ENCODE results near the gene VSIG4.

The VSIG4 gene

DNA sequence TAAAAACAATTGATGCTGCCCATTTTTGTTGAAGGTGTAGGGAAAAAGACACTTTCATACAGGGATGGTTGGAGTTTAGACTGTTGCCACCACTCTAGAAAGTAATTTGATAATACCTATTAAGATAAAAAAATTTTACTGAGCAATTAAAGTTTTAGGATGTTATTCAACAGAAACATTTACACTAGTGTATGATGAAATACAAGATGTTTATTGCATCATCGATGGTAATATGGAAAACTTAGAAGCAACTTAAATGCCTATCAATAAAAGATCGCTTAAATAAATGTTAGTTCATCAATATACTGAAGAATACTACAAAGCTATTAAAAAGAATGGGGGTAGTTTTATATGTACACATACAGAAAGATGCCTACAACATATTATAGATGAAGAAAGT lies 9.2 kb upstream of the VSIG4 start:
- Histone ChIP-seq H3K4me1 (ENCODE audit: control insufficient read depth, insufficient read depth, low read length, poor library complexity, severe bottlenecking) (peaks cover 6% of the 10 kb centered on the region), H3K27ac (ENCODE audit: insufficient read depth, low read length, poor library complexity, severe bottlenecking) (no peak overlapping the region), H3K4me3 (ENCODE audit: insufficient read depth, low read depth, low read length, poor library complexity, severe bottlenecking) (no peak overlapping the region), H3K9me3 (ENCODE audit: control insufficient read depth, low read length) (no peaks in the 10 kb centered on the region), H3K36me3 (ENCODE audit: control insufficient read depth, insufficient read depth, low read length) (no peaks in the 10 kb centered on the region), H3K27me3 (replicated peaks; ENCODE audit: control insufficient read depth, insufficient read depth, low read length, poor library complexity, severe bottlenecking) (no peaks in the 10 kb centered on the region)
- DNase-seq: no peak

GRCh38 chrX:66046612-66047235 lies 6.8 kb upstream of the VSIG4 start:
- Histone ChIP-seq H3K36me3 (ENCODE audit: control insufficient read depth, insufficient read depth, low read length) (no peaks in the 10 kb centered on the region), H3K27me3 (replicated peaks; ENCODE audit: control insufficient read depth, insufficient read depth, low read length, poor library complexity, severe bottlenecking) (no peaks in the 10 kb centered on the region), H3K27ac (ENCODE audit: insufficient read depth, low read length, poor library complexity, severe bottlenecking) (no peak overlapping the region), H3K4me1 (ENCODE audit: control insufficient read depth, insufficient read depth, low read length, poor library complexity, severe bottlenecking) (peaks cover 6% of the 10 kb centered on the region), H3K9me3 (ENCODE audit: control insufficient read depth, low read length) (no peaks in the 10 kb centered on the region), H3K4me3 (ENCODE audit: insufficient read depth, low read depth, low read length, poor library complexity, severe bottlenecking) (no peak overlapping the region)
- no peak for DNase-seq

DNA sequence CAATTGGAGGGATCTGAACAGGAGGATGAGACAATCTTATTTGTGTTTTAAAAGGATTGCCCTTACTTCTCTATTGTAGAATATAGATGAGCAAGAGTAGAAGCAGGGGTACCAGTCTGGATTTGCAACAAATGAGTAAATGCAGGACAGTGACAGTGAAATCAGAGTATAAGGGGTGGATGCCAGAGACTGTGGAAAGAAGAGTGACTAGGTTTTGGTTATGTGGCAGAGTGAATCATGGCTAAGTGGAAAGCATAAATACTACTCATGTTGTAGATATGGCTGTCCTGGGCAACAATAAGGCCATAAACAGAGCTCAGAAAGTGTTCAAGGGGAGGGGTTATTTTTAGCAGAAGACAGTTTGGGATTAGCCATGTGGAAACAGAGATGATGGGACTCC lies 6.0 kb upstream of the VSIG4 start:
- peaks cover 6% of the 10 kb centered on the region for H3K4me1 ChIP-seq (ENCODE audit: control insufficient read depth, insufficient read depth, low read length, poor library complexity, severe bottlenecking)
- no peak overlapping the region for H3K27ac ChIP-seq (ENCODE audit: insufficient read depth, low read length, poor library complexity, severe bottlenecking)
- no peaks in the 10 kb centered on the region for H3K36me3 ChIP-seq (ENCODE audit: control insufficient read depth, insufficient read depth, low read length)
- H3K9me3 ChIP-seq (ENCODE audit: control insufficient read depth, low read length): no peaks in the 10 kb centered on the region
- H3K4me3 ChIP-seq (ENCODE audit: insufficient read depth, low read depth, low read length, poor library complexity, severe bottlenecking): no peak overlapping the region
- H3K27me3 ChIP-seq (replicated peaks; ENCODE audit: control insufficient read depth, insufficient read depth, low read length, poor library complexity, severe bottlenecking): no peaks in the 10 kb centered on the region
- DNase-seq: no peak

GRCh38 chrX:66043584-66043983 lies 3.7 kb upstream of the VSIG4 start:
- H3K9me3 ChIP-seq (ENCODE audit: control insufficient read depth, low read length): no peaks in the 10 kb centered on the region
- H3K27me3 ChIP-seq (replicated peaks; ENCODE audit: control insufficient read depth, insufficient read depth, low read length, poor library complexity, severe bottlenecking): no peaks in the 10 kb centered on the region
- DNase-seq: no peak
- H3K4me3 ChIP-seq (ENCODE audit: insufficient read depth, low read depth, low read length, poor library complexity, severe bottlenecking): no peak overlapping the region
- peaks cover 6% of the 10 kb centered on the region for H3K4me1 ChIP-seq (ENCODE audit: control insufficient read depth, insufficient read depth, low read length, poor library complexity, severe bottlenecking)
- no peaks in the 10 kb centered on the region for H3K36me3 ChIP-seq (ENCODE audit: control insufficient read depth, insufficient read depth, low read length)
- H3K27ac ChIP-seq (ENCODE audit: insufficient read depth, low read length, poor library complexity, severe bottlenecking): no peak overlapping the region

GRCh38 chrX:66042307-66043077 lies 2.6 kb upstream of the VSIG4 start:
- Histone ChIP-seq H3K27ac (ENCODE audit: insufficient read depth, low read length, poor library complexity, severe bottlenecking) (no peak overlapping the region), H3K4me1 (ENCODE audit: control insufficient read depth, insufficient read depth, low read length, poor library complexity, severe bottlenecking) (peaks cover 6% of the 10 kb centered on the region), H3K36me3 (ENCODE audit: control insufficient read depth, insufficient read depth, low read length) (no peaks in the 10 kb centered on the region), H3K9me3 (ENCODE audit: control insufficient read depth, low read length) (no peaks in the 10 kb centered on the region), H3K27me3 (replicated peaks; ENCODE audit: control insufficient read depth, insufficient read depth, low read length, poor library complexity, severe bottlenecking) (no peaks in the 10 kb centered on the region), H3K4me3 (ENCODE audit: insufficient read depth, low read depth, low read length, poor library complexity, severe bottlenecking) (no peak overlapping the region)
- no peak for DNase-seq

- no peaks in the 10 kb centered on the region for H3K27me3 ChIP-seq (replicated peaks; ENCODE audit: control insufficient read depth, insufficient read depth, low read length, poor library complexity, severe bottlenecking)
- no peaks in the 10 kb centered on the region for H3K9me3 ChIP-seq (ENCODE audit: control insufficient read depth, low read length)
- no peak for DNase-seq
- H3K27ac ChIP-seq (ENCODE audit: insufficient read depth, low read length, poor library complexity, severe bottlenecking): no peak overlapping the region
- no peaks in the 10 kb centered on the region for H3K4me1 ChIP-seq (ENCODE audit: control insufficient read depth, insufficient read depth, low read length, poor library complexity, severe bottlenecking)
- no peak overlapping the region for H3K4me3 ChIP-seq (ENCODE audit: insufficient read depth, low read depth, low read length, poor library complexity, severe bottlenecking)
- no peaks in the 10 kb centered on the region for H3K36me3 ChIP-seq (ENCODE audit: control insufficient read depth, insufficient read depth, low read length)
Observed at GRCh38 chrX:66038115-66038514, 1.8 kb downstream of the VSIG4 start.

DNA sequence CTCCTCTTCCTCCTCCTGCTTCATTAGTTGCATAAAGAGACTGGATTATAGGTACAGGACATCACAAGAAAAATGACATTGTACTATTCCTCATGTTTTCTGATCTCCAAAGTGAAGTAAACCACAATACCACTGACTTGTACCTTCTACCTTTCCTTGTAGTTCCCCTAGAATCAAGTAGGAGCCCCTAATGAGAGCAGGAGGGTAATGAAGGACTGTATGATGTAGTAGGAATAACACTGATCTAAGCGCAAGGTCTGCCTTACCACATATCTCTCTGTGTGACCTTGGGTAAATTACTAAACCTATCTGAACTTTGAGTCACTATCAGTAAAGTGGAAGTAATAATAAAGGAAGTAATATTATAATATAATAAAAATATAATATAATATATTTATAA lies 3.6 kb downstream of the VSIG4 start:
- H3K36me3 ChIP-seq (ENCODE audit: control insufficient read depth, insufficient read depth, low read length): no peaks in the 10 kb centered on the region
- no peaks in the 10 kb centered on the region for H3K9me3 ChIP-seq (ENCODE audit: control insufficient read depth, low read length)
- H3K27ac ChIP-seq (ENCODE audit: insufficient read depth, low read length, poor library complexity, severe bottlenecking): no peak overlapping the region
- H3K4me1 ChIP-seq (ENCODE audit: control insufficient read depth, insufficient read depth, low read length, poor library complexity, severe bottlenecking): no peaks in the 10 kb centered on the region
- no peak for DNase-seq
- no peaks in the 10 kb centered on the region for H3K27me3 ChIP-seq (replicated peaks; ENCODE audit: control insufficient read depth, insufficient read depth, low read length, poor library complexity, severe bottlenecking)
- no peak overlapping the region for H3K4me3 ChIP-seq (ENCODE audit: insufficient read depth, low read depth, low read length, poor library complexity, severe bottlenecking)

DNA sequence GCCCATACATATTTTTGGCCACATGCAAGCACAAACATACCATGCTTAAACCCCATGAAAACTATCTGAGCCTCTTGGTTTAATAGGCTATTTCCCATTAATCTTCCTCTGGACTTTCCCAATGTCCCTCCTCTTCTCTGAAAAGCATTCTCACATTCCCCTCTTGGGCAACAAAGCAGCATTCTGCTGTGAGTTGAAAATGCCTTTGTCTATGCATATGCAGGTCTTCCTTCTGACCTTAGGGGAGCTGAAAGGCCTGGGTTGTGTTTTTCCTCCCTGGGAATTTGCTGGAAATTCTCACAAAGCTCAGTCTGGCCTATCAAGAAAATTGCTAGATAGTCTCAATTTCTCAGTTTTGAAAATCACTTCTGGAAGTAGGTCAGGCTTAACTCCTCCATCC lies 4.2 kb downstream of the VSIG4 start:
- Histone ChIP-seq H3K27ac (ENCODE audit: insufficient read depth, low read length, poor library complexity, severe bottlenecking) (no peak overlapping the region), H3K36me3 (ENCODE audit: control insufficient read depth, insufficient read depth, low read length) (no peaks in the 10 kb centered on the region), H3K9me3 (ENCODE audit: control insufficient read depth, low read length) (no peaks in the 10 kb centered on the region), H3K4me3 (ENCODE audit: insufficient read depth, low read depth, low read length, poor library complexity, severe bottlenecking) (no peak overlapping the region), H3K4me1 (ENCODE audit: control insufficient read depth, insufficient read depth, low read length, poor library complexity, severe bottlenecking) (no peaks in the 10 kb centered on the region), H3K27me3 (replicated peaks; ENCODE audit: control insufficient read depth, insufficient read depth, low read length, poor library complexity, severe bottlenecking) (no peaks in the 10 kb centered on the region)
- no peak for DNase-seq

DNA sequence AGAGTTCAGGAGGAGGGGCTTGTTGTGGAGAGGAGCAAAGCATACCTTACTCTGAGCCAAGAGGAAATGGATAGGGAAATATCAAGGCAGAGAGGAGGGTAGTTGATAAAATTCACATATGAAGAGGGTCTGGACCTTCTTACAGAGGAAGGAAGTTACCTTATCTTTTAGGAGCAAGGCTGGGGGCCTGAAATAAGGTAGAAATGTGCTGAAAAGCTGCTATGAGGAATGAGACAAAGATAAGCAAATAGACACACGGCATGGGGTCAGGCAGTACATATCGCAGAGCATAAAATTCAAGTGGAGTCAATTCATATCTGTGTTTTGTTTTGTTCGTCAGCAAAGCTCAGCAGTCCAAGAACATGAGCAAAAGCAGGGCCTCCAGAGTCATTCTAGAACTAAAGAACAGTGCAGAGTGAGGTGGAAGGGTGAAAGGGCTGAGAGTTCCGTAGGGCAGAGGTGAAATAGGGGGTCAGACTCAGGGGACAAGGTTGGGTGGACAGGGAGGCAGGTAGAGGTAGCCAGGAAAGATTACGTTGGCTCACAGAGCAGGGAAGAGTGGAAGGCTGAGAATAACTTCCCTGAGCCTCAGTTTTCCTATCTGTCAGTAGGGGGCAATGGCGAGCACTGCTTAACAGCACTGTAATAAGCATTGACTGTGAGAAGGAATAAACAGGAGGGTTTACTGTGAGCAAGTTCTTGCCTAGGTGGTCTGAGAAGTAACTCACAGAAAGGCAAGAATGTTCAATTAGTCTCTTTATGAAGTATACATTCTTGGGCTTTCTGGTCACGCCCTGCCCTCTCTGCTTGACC lies 9.2 kb downstream of the VSIG4 start:
- Histone ChIP-seq H3K9me3 (ENCODE audit: control insufficient read depth, low read length) (no peaks in the 10 kb centered on the region), H3K4me1 (ENCODE audit: control insufficient read depth, insufficient read depth, low read length, poor library complexity, severe bottlenecking) (no peaks in the 10 kb centered on the region), H3K27ac (ENCODE audit: insufficient read depth, low read length, poor library complexity, severe bottlenecking) (no peak overlapping the region), H3K27me3 (replicated peaks; ENCODE audit: control insufficient read depth, insufficient read depth, low read length, poor library complexity, severe bottlenecking) (no peaks in the 10 kb centered on the region), H3K4me3 (ENCODE audit: insufficient read depth, low read depth, low read length, poor library complexity, severe bottlenecking) (no peak overlapping the region), H3K36me3 (ENCODE audit: control insufficient read depth, insufficient read depth, low read length) (no peaks in the 10 kb centered on the region)
- no peak for DNase-seq

GRCh38 chrX:66028936-66029335 lies 10.9 kb downstream of the VSIG4 start:
- no peak for DNase-seq
- no peaks in the 10 kb centered on the region for H3K4me1 ChIP-seq (ENCODE audit: control insufficient read depth, insufficient read depth, low read length, poor library complexity, severe bottlenecking)
- H3K27me3 ChIP-seq (replicated peaks; ENCODE audit: control insufficient read depth, insufficient read depth, low read length, poor library complexity, severe bottlenecking): no peaks in the 10 kb centered on the region

More at GRCh38 chrX:66028936-66029335, 10.9 kb downstream of the VSIG4 start:
- Histone ChIP-seq H3K4me3 (ENCODE audit: insufficient read depth, low read depth, low read length, poor library complexity, severe bottlenecking) (no peak overlapping the region), H3K27ac (ENCODE audit: insufficient read depth, low read length, poor library complexity, severe bottlenecking) (no peak overlapping the region), H3K36me3 (ENCODE audit: control insufficient read depth, insufficient read depth, low read length) (no peaks in the 10 kb centered on the region), H3K9me3 (ENCODE audit: control insufficient read depth, low read length) (no peaks in the 10 kb centered on the region)
